Thyroid gland (tissue), 4 donors: ENCODE data around the gene NT5DC4. TPM values are rescaled to one million over a fixed set of nuclear protein-coding genes. Genes with fewer than 3 reads are reported as not detected.
"Not testable (repeated sequence)": the region's sequence is repeated elsewhere in the genome, so short reads cannot be mapped to it uniquely, and the experiment has no call there.

Experiments used
- DNase-seq, 2 donors: peaks; one replicate each; pipeline ENCODE4 v3.0.0-alpha.2; 2019
- H3K27ac ChIP-seq, 3 donors: fragments of 200-600 bp; sonication (generic); 1 replicate in 2 of 3; 2 replicates in 1 of 3; pipeline ENCODE4 v1.5.1; 2016 to 2019; ENCODE audit warnings: mild to moderate bottlenecking in 1 of 3, moderate library complexity in 1 of 3
- H3K27me3 ChIP-seq: fragments of 200-600 bp; sonication (generic); one replicate; pipeline ENCODE4 v1.5.1; 2019
- H3K36me3 ChIP-seq, 2 donors: fragments of 200-600 bp; sonication (generic); one replicate each; pipeline ENCODE4 v1.5.1; 2016 to 2019
- H3K4me1 ChIP-seq, 2 donors: fragments of 200-600 bp; sonication (generic); one replicate each; pipeline ENCODE4 v1.5.1; 2017 to 2019
- H3K4me3 ChIP-seq, 3 donors: fragments of 200-600 bp; sonication (generic); replicated peaks in 1 of 3; 1 replicate in 2 of 3; 2 replicates in 1 of 3; pipeline ENCODE4 v1.5.1; 2016; ENCODE audit warnings: mild to moderate bottlenecking in 1 of 3
- H3K9me3 ChIP-seq: fragments of 200-600 bp; sonication (generic); one replicate; pipeline ENCODE4 v1.5.1; 2017
- POLR2A ChIP-seq, 2 donors: fragments of 450-650 bp; IDR thresholded peaks; one replicate each; pipeline ENCODE4 v1.6.1; 2017; ENCODE audit warnings: antibody characterized with exemption in 2 of 2, mild to moderate bottlenecking in 2 of 2, moderate library complexity in 1 of 2
- WGBS, 2 donors: methylation state at CpG; one replicate each; pipeline ENCODE4 v1.1.5; 2017; 5-methylcytosine and 5-hydroxymethylcytosine counted together
- intact Hi-C: fragments of 100-400 bp; cut with DNase I; formaldehyde crosslinking; loops from one replicate; pipeline ENCODE4 v1.15.1; 2023
- total RNA-seq, 4 donors: library from RNA; depleted of rRNA; stranded (reverse); fragments of >200 nt; gene quantifications; one replicate each; pipeline ENCODE4 v1.2.3, GENCODE V29; 2016
- TF ChIP-seq, protein P1 (sequence below), 6 experiments: fragments of 200-600 bp in 3 of 6; fragments of 450-650 bp in 3 of 6; sonication (generic) in 3 of 6; IDR thresholded peaks; one replicate each; pipeline ENCODE4 v1.5.1; 2016 to 2019; ENCODE audit warnings: antibody characterized with exemption in 6 of 6, mild to moderate bottlenecking in 2 of 6, inconsistent platforms in 1 of 6, moderate library complexity in 1 of 6

The NT5DC4 gene
- total RNA-seq, 4 donors from 2014 or later, result not detected

DNA sequence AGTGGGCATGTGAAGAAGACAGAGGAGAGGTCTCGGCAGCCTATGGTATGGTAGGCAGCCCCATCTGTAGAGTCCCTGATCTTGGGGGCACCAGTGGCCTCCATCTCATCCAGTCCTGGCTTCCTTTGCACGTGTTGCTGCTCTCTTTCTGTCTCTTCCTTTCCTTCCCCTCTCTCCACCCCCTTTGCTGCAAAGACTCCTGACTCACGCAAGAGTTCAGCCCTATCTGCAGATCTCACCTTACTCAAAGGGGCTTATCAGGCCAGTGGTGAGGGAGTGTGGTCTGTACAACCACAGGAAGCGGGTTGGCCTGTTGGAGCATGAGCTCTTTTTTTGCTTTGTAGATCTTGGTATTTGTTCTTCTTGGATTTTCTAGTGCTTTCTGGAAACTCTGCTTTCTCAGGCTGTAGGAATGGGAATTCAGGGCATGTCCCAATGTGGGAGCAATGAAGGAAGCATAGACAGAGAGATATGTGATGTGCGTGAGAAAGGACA lies 14.6 kb upstream of the NT5DC4 start:
- Histone ChIP-seq H3K27me3 (no peaks in the 10 kb centered on the region), H3K36me3 (no peaks in the 10 kb centered on the region), H3K4me3 (no peak overlapping the region), H3K4me1 (no peaks in the 10 kb centered on the region), H3K9me3 (no peaks in the 10 kb centered on the region), H3K27ac (no peak overlapping the region)
- TF ChIP-seq POLR2A (IDR thresholded peaks at IDR 0.05), result no peak
- TF ChIP-seq, protein P1, sequence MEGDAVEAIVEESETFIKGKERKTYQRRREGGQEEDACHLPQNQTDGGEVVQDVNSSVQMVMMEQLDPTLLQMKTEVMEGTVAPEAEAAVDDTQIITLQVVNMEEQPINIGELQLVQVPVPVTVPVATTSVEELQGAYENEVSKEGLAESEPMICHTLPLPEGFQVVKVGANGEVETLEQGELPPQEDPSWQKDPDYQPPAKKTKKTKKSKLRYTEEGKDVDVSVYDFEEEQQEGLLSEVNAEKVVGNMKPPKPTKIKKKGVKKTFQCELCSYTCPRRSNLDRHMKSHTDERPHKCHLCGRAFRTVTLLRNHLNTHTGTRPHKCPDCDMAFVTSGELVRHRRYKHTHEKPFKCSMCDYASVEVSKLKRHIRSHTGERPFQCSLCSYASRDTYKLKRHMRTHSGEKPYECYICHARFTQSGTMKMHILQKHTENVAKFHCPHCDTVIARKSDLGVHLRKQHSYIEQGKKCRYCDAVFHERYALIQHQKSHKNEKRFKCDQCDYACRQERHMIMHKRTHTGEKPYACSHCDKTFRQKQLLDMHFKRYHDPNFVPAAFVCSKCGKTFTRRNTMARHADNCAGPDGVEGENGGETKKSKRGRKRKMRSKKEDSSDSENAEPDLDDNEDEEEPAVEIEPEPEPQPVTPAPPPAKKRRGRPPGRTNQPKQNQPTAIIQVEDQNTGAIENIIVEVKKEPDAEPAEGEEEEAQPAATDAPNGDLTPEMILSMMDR (IDR thresholded peaks at IDR 0.05), result no peak
- WGBS, 2 donors, result 61 to 66% methylated on average over 5 of the region's 5 CpGs
- DNase-seq, result no peak
- intact Hi-C loops, result no loop called here

- H3K36me3 ChIP-seq, H3K9me3 ChIP-seq, H3K27me3 ChIP-seq, H3K4me3 ChIP-seq, H3K4me1 ChIP-seq, intact Hi-C loops, H3K27ac ChIP-seq, DNase-seq: not testable (repeated sequence)
- 77 to 87% methylated on average over 9 of the region's 9 CpGs for WGBS, 2 donors
Measured at GRCh38 chr2:112706947-112707346, 13.9 kb upstream of the NT5DC4 start.

DNA sequence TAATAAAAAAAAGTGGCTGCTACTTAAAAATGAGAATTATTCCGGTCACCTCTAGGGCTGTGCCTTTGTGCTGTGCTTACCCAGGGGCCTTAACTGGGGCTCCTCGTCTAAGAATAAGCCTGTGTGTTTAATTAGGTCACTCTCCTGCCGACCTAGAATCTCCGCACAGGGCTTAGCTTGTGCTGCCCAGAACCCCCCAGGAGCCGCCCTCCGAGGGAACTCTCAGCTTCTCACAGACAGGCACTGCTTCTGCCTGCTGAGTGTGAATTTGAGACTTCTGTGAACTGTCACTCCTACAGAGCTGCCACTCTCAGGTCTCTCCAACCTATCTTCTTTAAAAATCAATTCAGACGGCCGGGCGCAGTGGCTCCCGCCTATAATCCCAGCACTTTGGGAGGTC lies 11.9 kb upstream of the NT5DC4 start:
- intact Hi-C loops, result no loop called here
- WGBS, 2 donors, result 59 to 64% methylated on average over 10 of the region's 10 CpGs
- TF ChIP-seq, protein P1 (IDR thresholded peaks at IDR 0.05), result no peak
- no peak for TF ChIP-seq POLR2A (IDR thresholded peaks at IDR 0.05)
- Histone ChIP-seq H3K36me3 (no peaks in the 10 kb centered on the region), H3K9me3 (no peaks in the 10 kb centered on the region), H3K4me1 (no peaks in the 10 kb centered on the region), H3K27me3 (no peaks in the 10 kb centered on the region), H3K27ac (no peak overlapping the region), H3K4me3 (no peak overlapping the region)
- no peak for DNase-seq

- Histone ChIP-seq H3K27ac (no peak overlapping the region), H3K4me3 (no peak overlapping the region), H3K4me1 (no peaks in the 10 kb centered on the region), H3K9me3 (no peaks in the 10 kb centered on the region), H3K36me3 (no peaks in the 10 kb centered on the region), H3K27me3 (no peaks in the 10 kb centered on the region)
- intact Hi-C loops, result no loop called here
- no peak for DNase-seq
- no peak for TF ChIP-seq POLR2A (IDR thresholded peaks at IDR 0.05)
- TF ChIP-seq, protein P1 (IDR thresholded peaks at IDR 0.05), result no peak
- WGBS, 2 donors, result 89 to 92% methylated on average over 6 of the region's 6 CpGs
Measured at GRCh38 chr2:112709703-112710102, 11.1 kb upstream of the NT5DC4 start.

- no peaks in the 10 kb centered on the region for H3K9me3 ChIP-seq
- no peak for TF ChIP-seq POLR2A (IDR thresholded peaks at IDR 0.05)
- TF ChIP-seq, protein P1 (IDR thresholded peaks at IDR 0.05), result no peak
- H3K27me3 ChIP-seq, result no peaks in the 10 kb centered on the region
- no peaks in the 10 kb centered on the region for H3K4me1 ChIP-seq
- no peak for DNase-seq
- intact Hi-C loops, result no loop called here
- H3K27ac ChIP-seq, result no peak overlapping the region
- 89 to 93% methylated on average over 9 of the region's 9 CpGs for whole genome bisulfite sequencing, 2 donors
- no peaks in the 10 kb centered on the region for H3K36me3 ChIP-seq
- H3K4me3 ChIP-seq, result no peak overlapping the region
Measured at GRCh38 chr2:112710956-112711750, 9.7 kb upstream of the NT5DC4 start.
